ENCODE data around the gene LDLRAD1.
A peak's percentile ranks its signal among the peaks of the same experiment; 100 is the strongest.
"Not testable (repeated sequence)": the region's sequence is repeated elsewhere in the genome, so short reads cannot be mapped to it uniquely, and the experiment has no call there.

Gene LDLRAD1, protein sequence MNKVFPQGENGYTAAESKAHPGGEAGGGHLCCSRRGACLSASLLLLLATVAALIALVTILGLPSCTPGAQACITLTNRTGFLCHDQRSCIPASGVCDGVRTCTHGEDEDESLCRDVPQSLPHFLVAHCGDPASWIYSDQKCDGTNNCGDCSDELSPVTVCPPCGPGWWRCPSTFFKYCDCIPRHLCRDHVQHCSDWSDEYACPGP

DNA sequence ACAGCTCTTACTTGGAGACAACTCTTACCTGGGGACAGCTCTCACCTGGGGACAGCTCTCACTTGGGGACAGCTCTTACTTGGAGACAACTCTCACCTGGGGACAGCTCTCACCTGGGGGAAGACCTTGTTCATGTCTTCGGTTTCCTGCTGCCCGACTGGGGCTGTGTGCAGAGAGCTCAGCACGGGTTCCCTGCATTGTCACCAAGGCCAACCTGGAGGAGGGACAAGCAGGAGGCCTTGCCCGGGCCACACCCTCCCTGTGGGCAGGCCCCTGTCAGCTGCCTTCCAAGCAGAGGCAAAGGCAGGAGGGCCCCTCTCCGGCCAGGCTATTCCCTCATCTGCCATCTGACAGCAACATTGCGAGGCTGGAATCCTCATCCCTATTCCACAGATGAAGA is at the start of gene LDLRAD1:
Gene LDLRAD1 (minus strand): TSS at position 208 of the 400 bp plus-strand sequence. CDS start 74 bp downstream, at position 134.
- DNase-seq (ENCODE audit: low read depth in 2 of 2), result no peak

DNA sequence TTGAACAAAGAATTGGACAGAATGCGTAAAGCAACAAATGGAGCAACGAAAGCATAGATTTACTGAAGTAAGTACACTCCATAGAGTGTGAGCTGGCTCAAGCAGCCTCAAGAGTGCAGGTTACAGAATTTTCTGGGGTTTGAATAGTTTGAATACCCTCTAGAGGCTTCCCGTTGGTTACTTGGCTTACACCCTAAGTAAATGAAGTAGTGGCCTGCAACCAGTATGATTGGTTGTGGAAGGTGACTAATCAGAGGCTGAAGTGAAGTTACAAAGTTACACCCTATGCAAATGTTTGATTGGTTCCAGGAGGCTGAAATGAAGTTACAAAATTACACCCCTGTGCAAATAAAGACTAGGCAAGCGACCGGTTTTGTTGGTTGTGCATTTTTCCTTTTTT is 46.3 kb upstream of the LDLRAD1 start:
- DNase-seq (ENCODE audit: low read depth in 2 of 2), result no peak

DNA sequence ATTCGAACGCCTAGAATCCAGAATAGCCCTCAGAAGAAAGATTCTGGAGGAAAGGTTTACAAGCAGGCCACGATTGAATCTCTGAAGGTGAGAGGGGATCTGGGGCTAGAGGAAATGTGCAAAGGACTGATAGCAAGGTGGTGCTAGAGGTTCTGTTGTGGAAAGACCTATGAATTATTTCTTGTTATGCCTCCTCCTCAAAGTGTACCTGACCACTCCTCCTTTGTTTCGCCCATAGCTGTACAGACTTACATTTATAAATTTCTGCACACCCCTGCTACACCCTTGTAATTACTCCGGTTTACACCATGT is 36.4 kb upstream of the LDLRAD1 start:
- no peak for DNase-seq (ENCODE audit: low read depth in 2 of 2)

DNA sequence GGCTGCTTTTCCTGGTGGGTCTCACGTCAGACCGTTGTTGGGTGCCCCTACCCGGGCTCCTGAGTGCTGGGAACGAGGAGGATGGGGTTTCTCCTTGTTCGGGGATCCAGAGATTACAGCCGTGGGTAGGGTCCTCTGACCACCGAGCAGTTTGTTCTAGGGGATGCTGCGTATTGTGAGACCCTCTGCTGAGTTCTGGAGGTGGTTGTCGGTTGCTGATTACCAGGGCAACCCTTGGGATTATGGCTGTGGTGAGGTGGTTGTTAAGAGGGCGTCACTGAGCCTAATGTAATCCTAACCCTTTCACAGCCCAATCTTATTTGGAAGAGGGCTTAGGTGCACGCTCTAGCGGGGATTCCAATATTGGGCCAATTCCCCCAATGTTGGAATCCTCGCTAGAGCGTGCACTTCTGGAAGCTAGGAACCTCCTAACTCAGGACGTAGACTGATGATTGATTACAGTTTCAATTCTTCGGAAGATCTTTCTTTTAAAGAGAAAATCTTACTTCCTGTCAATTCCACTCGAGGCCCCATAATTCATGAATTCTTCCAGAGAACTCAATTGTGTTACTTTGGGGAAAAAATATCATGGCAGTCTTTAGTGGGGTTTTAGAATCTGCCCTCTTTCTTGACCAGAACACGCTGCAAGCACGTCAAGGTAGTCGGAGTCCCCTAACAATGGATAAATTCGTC is 35.9 kb upstream of the LDLRAD1 start:
- DNase-seq (ENCODE audit: low read depth in 2 of 2), result no peak

DNA sequence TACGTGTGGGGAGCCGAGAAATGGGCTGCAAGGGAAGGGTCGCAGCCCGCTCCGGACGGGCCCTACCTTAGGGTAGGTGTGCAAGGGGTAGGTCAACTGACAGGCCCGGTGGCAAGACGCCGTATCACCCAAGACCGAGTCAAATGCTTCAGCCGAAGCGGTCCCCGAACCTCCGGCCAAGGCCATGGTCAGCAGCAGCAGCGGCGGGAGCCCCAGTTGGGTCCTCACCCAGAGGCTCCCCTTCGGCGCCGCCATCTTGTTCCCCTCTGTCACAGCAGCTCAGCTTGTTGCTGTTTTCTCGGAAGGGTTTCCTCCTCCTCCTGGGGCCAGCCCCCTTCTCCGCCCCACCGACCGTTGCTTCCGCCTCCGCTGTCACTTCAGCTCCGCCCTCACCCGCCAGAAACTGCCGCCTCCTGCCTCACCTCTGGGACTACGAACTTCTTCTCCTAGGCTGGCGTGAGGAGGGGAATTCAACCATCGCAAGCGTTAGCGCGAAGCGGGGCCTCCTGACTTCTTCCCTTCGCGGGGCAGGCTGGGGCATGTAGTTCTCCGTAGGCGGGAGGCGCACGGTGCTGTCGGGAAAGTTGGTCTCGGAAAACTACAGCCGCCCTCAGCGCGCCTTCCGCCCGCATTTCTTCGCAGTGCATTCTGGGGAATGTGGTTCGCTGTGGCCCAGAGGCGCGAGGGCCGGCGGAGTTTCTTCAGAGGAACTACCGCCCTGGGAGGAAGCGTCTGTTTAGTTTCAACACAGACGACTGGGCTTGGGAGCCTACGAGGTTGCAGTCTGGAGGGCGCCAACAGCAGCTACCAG is 35.2 kb upstream of the LDLRAD1 start, which contains the start of the genes TCEANC2 and TMEM59:
Gene TCEANC2 (plus strand): TSS at position 675 of the 811 bp plus-strand sequence. CDS start 815 bp downstream, outside the sequence.
Gene TMEM59 (minus strand): TSS at position 271 of the 811 bp plus-strand sequence. CDS start 16 bp downstream, at position 255.
- peak; percentile 92 to 96 for DNase-seq (ENCODE audit: low read depth in 2 of 2)

DNA sequence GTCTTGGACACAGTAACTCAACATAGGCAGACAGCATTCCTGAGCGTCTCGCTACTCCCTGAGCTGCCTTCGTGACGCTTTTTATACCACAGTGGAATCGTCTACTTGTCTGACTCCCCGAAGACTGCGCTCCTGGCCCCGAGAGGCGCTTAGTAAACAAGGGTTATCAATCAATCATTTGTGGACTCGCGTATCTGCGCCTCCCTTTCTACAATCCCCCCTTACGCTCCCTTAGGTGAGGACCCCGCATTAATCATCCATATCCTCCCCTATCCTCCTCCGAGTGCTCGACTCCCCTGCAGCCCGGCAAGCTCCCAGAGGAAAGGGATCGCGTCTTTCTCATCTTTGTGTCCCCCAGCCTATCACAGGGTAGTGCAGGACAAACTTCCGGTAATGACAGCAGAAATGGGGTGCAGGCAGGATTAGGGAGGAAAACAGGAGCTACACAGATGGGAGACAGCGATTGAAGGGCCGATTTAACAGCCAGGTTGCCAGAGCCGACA is 34.5 kb upstream of the LDLRAD1 start:
- DNase-seq (ENCODE audit: low read depth in 2 of 2), result peak in 1 of 2 donors; percentile 1

DNA sequence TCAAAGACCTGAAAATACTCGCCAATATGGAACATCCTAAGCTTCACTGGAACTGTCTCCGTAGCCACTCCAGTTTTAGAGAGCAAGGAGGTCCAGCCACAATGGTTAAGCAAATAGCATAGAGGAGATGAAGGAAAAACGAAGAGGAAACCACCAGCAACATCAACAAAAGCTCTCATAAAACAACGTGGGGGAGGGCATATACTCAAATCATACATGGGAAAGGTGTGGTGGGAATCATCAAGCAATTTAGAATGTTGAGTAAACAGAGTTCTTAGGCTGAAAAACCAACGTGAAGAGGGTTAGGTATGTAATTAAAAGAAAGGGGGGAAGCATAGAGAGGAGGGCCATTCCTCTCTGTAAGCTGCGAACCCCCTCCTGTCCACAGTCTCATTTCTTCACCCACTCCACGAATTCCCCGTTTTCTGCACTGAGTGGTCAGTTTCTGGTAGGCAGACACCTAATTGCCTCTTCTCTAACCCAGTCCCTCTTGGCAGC is 34.0 kb upstream of the LDLRAD1 start:
- DNase-seq (ENCODE audit: low read depth in 2 of 2), result no peak

DNA sequence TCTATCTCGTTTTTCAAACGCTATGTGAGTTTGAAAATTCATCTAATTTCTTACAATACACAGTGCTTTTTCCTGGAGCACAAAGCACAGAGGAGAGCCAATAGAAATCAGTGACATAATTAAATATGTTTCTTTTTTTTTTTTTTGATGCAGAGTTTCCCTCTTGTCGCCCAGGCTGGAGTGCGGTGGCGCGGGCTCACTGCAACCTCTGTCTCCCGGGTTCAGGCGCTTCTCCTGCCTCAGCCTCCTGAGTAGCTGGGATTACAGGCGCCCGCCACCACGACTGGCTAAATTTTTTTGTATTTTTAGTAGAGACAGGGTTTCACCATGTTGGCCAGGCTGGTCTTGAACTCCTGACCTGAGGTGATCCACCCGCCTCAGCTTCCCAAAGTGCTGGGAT is 32.4 kb upstream of the LDLRAD1 start:
- DNase-seq (ENCODE audit: low read depth in 2 of 2), result not testable (repeated sequence)

DNA sequence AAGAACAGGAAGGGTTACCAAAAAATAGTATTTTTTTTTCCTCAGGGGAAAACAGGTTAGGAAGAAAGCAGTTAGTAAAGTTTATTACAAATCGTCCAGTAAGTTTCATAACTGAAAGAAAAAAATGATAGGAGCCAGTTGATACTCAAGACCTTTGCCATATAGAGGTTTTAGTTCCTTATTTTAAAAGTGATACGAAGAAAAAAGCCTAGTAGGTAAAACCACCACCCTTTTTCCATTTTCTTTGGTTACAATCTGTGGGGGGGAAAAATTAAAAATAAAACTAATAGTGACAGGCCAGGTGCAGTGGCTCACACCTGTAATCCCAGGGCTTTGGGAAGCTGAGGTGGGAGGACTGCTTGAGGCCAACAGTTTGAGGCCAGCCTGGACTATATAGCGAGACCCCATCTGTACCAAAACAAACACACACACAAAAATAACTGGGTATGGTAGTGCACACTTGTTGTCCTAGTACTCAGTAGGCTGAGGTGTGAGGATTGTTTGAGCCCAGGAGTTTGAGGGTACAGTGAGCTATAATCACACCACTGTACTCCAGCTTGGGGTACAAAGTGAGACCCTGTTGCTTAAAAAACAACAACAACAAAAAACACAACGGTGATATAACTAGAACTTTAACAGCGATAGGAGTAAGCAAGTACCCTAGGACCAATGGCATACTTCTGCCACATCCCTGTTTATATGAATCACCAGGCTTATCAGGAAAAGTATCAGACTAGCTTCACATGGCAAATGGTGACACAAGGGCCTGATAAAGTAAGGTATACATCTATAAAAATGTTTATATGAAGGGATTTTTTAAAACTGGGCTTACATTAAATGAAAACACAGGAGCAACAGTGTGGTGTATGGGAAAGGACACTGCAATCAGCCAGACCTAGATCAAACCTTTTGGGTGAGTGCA is 29.7 kb upstream of the LDLRAD1 start:
- DNase-seq (ENCODE audit: low read depth in 2 of 2), result no peak

DNA sequence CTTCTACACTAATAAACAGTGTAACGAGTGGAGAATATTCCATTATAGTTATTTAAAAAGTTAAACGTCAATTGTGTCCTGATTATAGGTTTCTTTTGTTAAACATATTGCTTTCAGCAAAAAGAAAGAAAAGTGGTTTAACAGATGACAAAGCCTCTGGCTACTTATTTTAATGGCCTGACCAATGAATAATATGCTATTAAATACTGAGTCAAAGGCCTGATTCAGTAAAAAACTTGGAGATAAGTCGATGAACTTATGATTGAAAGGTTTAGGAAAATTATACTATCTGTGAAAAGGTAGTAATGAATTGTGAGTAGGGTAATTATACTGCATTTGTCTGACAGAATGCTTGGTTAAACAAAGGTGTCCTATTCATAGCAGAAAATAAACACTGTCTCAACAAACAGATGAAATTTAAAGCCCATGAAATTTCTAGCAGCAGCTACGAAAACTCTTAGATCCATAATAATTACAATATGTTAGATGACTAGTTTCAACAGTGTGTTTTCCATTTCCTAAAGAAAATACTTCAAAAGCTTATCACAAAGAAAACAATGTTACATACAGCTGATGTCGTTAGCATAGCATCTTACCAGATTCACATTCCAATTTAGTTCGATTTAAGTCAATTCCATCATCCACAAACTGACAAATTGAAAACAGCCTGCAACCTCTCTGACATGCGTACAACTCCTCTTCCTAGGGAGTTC is 28.8 kb upstream of the LDLRAD1 start:
- no peak for DNase-seq (ENCODE audit: low read depth in 2 of 2)

DNA sequence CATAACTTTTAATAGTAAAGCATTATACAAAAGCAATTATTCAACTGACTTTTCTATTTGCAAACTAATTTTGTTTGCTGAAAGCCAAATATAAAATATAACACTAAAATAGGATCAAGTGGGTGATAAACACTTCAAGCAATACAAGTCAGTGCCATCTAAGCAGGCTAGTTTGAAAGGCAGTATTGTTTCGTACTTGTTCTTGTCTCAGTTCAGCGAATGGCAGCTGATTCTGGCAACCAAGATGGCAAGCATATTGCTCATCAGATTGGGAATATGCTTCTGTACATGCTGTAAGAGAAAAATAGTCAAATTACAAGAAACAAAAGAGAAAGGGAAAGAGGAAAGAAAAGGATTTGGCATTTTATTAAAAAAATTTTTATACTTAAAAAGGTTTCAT is 27.5 kb upstream of the LDLRAD1 start:
- DNase-seq (ENCODE audit: low read depth in 2 of 2), result no peak

DNA sequence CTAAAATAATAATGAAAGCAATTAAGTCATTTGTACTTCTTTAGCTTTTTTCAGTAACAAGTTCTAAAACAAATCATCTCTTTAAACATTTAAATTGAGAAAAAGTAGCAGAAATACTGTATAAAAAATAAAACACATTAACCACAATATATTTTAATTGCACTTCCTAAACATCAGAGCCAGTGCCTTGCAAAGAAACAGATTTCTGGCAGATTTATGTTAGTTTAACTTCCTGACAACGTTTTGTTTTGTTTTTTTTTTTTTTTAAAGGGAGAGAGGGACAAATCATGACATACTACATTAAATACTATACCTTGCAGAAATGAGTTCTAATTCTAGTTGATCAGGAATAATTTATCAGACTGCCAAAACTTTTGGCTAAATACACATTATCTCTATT is 23.8 kb upstream of the LDLRAD1 start:
- no peak for DNase-seq (ENCODE audit: low read depth in 2 of 2)

DNA sequence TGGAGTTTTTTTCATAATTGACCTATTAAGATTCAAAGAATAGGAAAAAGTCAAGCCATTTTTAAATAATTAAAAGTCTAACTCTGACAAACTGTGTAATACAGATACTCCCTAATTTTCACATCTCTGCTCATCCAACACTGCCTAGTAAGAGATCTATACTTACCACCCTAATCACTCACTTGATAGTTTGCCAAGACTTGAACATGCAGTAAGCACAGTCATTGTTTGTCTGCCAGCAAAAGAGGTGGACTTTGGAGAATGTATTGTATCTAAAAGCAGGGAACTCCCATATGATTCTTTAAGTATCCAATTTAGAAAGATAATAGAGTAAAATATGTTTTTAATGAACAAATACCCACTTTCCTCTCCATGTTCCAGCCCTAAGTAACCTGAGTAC is 19.5 kb upstream of the LDLRAD1 start:
- DNase-seq (ENCODE audit: low read depth in 2 of 2), result no peak

DNA sequence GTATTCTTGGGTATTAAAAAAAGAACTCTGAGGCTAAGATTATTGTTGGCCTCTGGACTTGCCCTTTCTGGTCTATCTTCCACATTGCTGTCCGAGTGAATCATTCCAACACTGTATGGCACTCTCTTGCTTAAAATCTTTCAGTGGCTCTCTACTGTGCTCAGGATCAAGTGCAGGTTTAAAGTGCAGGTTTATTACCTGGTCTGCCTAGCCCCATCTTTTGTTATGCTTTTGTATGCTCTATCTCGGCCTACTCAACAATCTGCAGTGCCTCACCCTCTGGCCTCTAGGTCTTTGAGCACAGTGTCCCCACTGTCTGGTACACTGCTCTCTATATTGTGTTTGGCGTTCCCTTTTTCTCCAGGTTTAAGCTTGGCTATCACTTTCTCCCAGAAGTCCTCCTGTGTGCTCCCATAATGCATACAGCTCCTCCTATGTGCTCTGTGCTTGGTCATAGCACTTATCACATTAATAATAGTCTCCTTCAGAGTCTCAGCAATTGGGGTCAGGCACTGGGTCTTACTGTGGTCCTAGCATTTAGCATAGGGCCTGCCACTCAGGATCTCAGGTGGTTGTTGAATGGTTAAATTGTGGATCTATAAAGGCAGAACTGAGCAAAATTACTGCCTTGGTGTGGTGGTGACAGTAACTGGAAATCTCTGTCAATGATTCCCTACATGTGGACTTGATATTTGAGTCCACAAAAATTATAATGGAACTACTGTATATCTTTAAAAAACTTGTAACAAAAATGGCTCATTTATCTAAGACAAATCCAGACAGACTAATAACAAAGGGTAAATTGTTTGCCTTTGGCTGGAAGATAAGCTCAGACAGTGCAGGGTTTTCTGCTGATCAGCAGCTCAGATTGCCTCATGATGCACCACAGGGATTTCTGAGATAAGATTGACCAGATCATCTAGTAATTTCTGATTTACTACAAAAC is 10.6 kb upstream of the LDLRAD1 start:
- no peak for DNase-seq (ENCODE audit: low read depth in 2 of 2)

DNA sequence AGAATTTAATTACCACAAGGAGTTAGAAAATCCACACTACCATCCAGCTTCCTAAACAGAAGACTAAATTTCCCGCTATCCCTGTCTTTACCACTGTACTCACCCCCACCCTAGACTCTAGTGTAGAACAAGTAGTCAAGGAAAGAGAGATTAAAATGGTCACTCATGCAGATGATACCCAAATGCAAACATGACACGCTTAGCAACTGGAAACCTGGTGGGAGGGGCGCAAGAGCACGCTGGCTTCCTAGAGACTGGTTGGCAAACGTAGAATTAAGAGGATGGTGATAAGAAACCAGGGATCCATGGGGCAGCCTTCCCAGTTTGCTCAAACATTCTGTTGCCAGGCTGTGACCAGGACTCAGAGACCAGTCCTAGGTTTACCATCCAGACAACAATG is 9.9 kb upstream of the LDLRAD1 start:
- no peak for DNase-seq (ENCODE audit: low read depth in 2 of 2)

DNA sequence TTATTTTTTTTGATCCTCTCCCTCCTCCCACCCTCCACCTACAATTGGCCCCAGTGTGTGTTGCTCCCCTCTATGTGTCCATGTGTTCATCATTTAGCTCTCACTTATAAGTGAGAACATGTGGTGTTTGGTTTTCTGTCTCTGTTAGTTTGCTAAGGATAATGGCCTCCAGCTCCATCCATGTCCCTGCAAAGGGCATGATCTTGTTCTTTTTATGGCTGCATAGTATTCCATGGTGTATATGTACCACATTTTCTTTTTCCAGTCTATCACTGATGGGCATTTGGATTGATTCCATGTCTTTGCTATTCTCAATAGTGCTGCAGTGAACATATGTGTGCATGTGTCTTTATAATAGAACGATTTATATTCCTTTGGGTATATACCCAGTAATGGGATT is 6.8 kb upstream of the LDLRAD1 start:
- not testable (repeated sequence) for DNase-seq (ENCODE audit: low read depth in 2 of 2)

DNA sequence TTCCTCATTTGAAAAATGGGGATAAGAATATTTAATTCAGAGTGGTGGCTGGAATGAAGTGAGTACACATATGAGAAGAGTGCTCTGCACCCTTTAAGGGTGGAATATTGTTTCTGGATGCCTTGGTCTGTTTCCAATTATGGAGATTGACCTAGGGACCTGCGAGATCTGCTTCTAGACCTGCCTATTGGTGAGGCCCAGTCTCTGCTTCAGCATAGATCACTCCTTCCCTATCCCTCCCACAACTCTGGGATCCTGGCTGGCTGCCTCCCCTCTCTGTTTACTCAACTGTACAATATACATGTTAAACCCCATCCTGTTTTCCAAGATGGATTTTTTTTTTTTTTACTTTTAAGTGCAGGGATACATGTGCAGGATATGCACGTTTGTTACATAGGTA is 6.4 kb upstream of the LDLRAD1 start:
- DNase-seq (ENCODE audit: low read depth in 2 of 2), result no peak

DNA sequence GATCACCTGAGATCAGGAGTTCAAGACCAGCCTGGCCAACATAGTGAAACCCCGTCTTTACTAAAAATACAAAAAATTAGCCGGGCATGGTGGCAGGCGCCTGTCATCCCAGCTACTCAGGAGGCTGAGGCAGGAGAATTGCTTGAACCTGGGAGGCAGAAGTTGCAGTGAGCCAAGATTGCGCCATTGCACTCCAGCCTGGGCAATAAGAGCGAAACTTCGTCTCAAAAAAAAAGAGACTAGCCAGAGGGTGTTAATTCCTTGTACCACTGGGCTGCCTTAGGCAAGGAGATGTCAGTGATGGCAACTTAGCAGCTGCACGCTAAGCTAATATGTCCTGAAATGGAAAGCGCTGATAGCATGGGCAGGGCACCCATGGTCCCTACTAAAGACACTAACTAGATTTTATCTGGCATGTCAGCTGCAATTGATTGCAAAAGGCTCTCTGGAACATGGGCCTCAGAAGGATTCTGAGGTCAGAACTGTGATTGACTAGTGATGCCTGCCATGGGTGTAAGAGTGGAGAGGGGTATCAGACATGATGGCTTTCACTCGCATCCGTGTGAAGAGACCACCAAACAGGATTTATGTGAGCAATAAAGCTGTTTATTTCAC is 1.7 kb upstream of the LDLRAD1 start:
- DNase-seq (ENCODE audit: low read depth in 2 of 2), result not testable (repeated sequence)

DNA sequence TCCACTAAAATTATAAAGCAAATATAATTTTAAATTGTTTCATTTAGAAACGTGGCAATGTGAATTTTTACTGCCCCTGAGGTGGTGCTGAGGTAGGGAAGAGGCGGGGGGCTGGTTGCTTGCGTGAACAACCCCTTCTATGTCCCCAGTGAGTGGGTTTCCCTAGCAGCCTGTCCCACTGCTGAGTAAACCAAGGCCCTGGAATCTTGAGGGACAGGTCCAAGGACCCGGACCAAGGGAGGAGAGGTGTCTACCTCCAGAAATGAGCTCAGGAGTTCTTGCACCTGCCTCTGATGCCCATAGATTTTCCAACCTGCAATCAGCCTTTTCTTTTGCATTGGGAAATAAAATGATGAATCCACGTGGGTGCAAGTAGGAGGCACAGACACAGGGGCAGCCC is 649 bp upstream of the LDLRAD1 start:
- no peak for DNase-seq (ENCODE audit: low read depth in 2 of 2)

Data from activated CD8-positive, alpha-beta memory T cell treated with anti-CD3 and anti-CD28 coated beads for 4 hours (primary cell).